ENCODE measurements around the gene LARP4.
"Not testable (repeated sequence)": the region's sequence is repeated elsewhere in the genome, so short reads cannot be mapped to it uniquely, and the experiment has no call there.

LARP4 gene

GRCh38 chr12:50517421-50518048, 116.8 kb downstream of the LARP4 start:
- Mint-ChIP-seq H3K4me1 (peaks cover 43% of the 10 kb centered on the region), H3K27me3 (no peaks in the 10 kb centered on the region), H3K4me3 (no peak overlapping the region), H3K36me3 (peaks cover 18% of the 10 kb centered on the region), H3K27ac (no peak overlapping the region), H3K9me3 (no peaks in the 10 kb centered on the region)
- DNase-seq: no peak
- CTCF ChIA-PET: interaction anchor here (1.0 to 2.6 kb wide), 4 partner anchors 8 to 123 kb away, joined by 3 to 14 read pairs (median 4); no protein-coding TSS in a partner anchor

GRCh38 chr12:50518090-50518489, 117.4 kb downstream of the LARP4 start:
- CTCF ChIA-PET: interaction anchor here (1.0 to 2.6 kb wide), 4 partner anchors 9 to 122 kb away, joined by 3 to 14 read pairs (median 4); no protein-coding TSS in a partner anchor
- Mint-ChIP-seq H3K4me1 (peaks cover 40% of the 10 kb centered on the region), H3K4me3 (no peak overlapping the region), H3K9me3 (no peaks in the 10 kb centered on the region), H3K27ac (no peak overlapping the region), H3K27me3 (no peaks in the 10 kb centered on the region), H3K36me3 (peaks cover 20% of the 10 kb centered on the region)
- DNase-seq: no peak

- no peaks in the 10 kb centered on the region for H3K9me3 Mint-ChIP-seq
- H3K27me3 Mint-ChIP-seq: no peaks in the 10 kb centered on the region
- no peak for DNase-seq
- H3K27ac Mint-ChIP-seq: peak overlapping the region; percentile 93
- CTCF ChIA-PET: interaction anchor here (2.6 kb wide), 1 partner anchor 10 kb away, joined by 14 read pairs; no protein-coding TSS in a partner anchor
- H3K36me3 Mint-ChIP-seq: peaks cover 26% of the 10 kb centered on the region
- H3K4me3 Mint-ChIP-seq: peak overlapping the region; percentile 58
- H3K4me1 Mint-ChIP-seq: peaks cover 37% of the 10 kb centered on the region
Measured at GRCh38 chr12:50519353-50519752, 118.7 kb downstream of the LARP4 start.

- CTCF ChIA-PET: interaction anchor here (0.5 to 1.5 kb wide), 4 partner anchors 12 to 194 kb away, joined by 3 to 5 read pairs (median 4); no protein-coding TSS in a partner anchor
- peaks cover 35% of the 10 kb centered on the region for H3K4me1 Mint-ChIP-seq
- H3K36me3 Mint-ChIP-seq: peaks cover 29% of the 10 kb centered on the region
- H3K4me3 Mint-ChIP-seq: peak overlapping the region; percentile 58
- DNase-seq: no peak
- H3K9me3 Mint-ChIP-seq: no peaks in the 10 kb centered on the region
- no peaks in the 10 kb centered on the region for H3K27me3 Mint-ChIP-seq
- H3K27ac Mint-ChIP-seq: peak overlapping the region; percentile 93
Measured at GRCh38 chr12:50520416-50521207, 119.9 kb downstream of the LARP4 start.

GRCh38 chr12:50521781-50522180, 121.1 kb downstream of the LARP4 start:
- not testable (repeated sequence) for H3K27ac Mint-ChIP-seq

GRCh38 chr12:50523772-50524171, 123.1 kb downstream of the LARP4 start:
- H3K36me3 Mint-ChIP-seq: peaks cover 38% of the 10 kb centered on the region
- no peaks in the 10 kb centered on the region for H3K27me3 Mint-ChIP-seq
- DNase-seq: no peak
- no peak overlapping the region for H3K4me3 Mint-ChIP-seq
- H3K4me1 Mint-ChIP-seq: peaks cover 47% of the 10 kb centered on the region
- no peaks in the 10 kb centered on the region for H3K9me3 Mint-ChIP-seq
- H3K27ac Mint-ChIP-seq: no peak overlapping the region
- CTCF ChIA-PET: interaction anchor here (0.9 to 1.3 kb wide), 3 partner anchors 8 to 16 kb away, joined by 3 read pairs; no protein-coding TSS in a partner anchor

More at GRCh38 chr12:50521781-50522180, 121.1 kb downstream of the LARP4 start:
- H3K27me3 Mint-ChIP-seq, CTCF ChIA-PET, DNase-seq, H3K4me3 Mint-ChIP-seq, H3K9me3 Mint-ChIP-seq: not testable (repeated sequence)
- Mint-ChIP-seq H3K36me3 (peaks cover 35% of the 10 kb centered on the region), H3K4me1 (peaks cover 34% of the 10 kb centered on the region)

GRCh38 chr12:50524621-50525020, 123.9 kb downstream of the LARP4 start:
- no peak overlapping the region for H3K4me3 Mint-ChIP-seq
- CTCF ChIA-PET: interaction anchor here (1.2 to 1.3 kb wide), 2 partner anchors 7 to 14 kb away, joined by 3 read pairs; no protein-coding TSS in a partner anchor
- H3K27me3 Mint-ChIP-seq: no peaks in the 10 kb centered on the region
- H3K27ac Mint-ChIP-seq: no peak overlapping the region
- peaks cover 55% of the 10 kb centered on the region for H3K4me1 Mint-ChIP-seq
- H3K36me3 Mint-ChIP-seq: peaks cover 41% of the 10 kb centered on the region
- no peaks in the 10 kb centered on the region for H3K9me3 Mint-ChIP-seq
- no peak for DNase-seq

GRCh38 chr12:50525422-50525821, 124.7 kb downstream of the LARP4 start:
- Mint-ChIP-seq H3K27ac (peak overlapping the region; percentile 9), H3K27me3 (no peaks in the 10 kb centered on the region), H3K36me3 (peaks cover 38% of the 10 kb centered on the region), H3K9me3 (no peaks in the 10 kb centered on the region), H3K4me3 (no peak overlapping the region), H3K4me1 (peaks cover 55% of the 10 kb centered on the region)
- CTCF ChIA-PET: no interaction called here
- DNase-seq: no peak

- Mint-ChIP-seq H3K36me3 (peaks cover 36% of the 10 kb centered on the region), H3K27me3 (no peaks in the 10 kb centered on the region), H3K4me1 (peaks cover 53% of the 10 kb centered on the region), H3K9me3 (no peaks in the 10 kb centered on the region), H3K27ac (no peak overlapping the region), H3K4me3 (no peak overlapping the region)
- no peak for DNase-seq
- CTCF ChIA-PET: no interaction called here
Measured at GRCh38 chr12:50527359-50527726, 126.7 kb downstream of the LARP4 start.

- no peak for DNase-seq
- Mint-ChIP-seq H3K36me3 (peaks cover 28% of the 10 kb centered on the region), H3K4me3 (peak overlapping the region; percentile 2), H3K4me1 (peaks cover 44% of the 10 kb centered on the region), H3K27ac (peak overlapping the region; percentile 64), H3K9me3 (no peaks in the 10 kb centered on the region), H3K27me3 (no peaks in the 10 kb centered on the region)
- CTCF ChIA-PET: interaction anchor here (1.1 kb wide), 1 partner anchor 25 kb away, joined by 3 read pairs; no protein-coding TSS in a partner anchor
Measured at GRCh38 chr12:50528800-50529199, 128.1 kb downstream of the LARP4 start.

- Mint-ChIP-seq H3K27me3 (no peaks in the 10 kb centered on the region), H3K36me3 (peaks cover 22% of the 10 kb centered on the region), H3K4me1 (peaks cover 39% of the 10 kb centered on the region), H3K4me3 (no peak overlapping the region), H3K27ac (peak overlapping the region; percentile 64), H3K9me3 (no peaks in the 10 kb centered on the region)
- no peak for DNase-seq
- CTCF ChIA-PET: interaction anchor here (1.1 kb wide), 1 partner anchor 25 kb away, joined by 3 read pairs; no protein-coding TSS in a partner anchor
Measured at GRCh38 chr12:50529345-50529744, 128.7 kb downstream of the LARP4 start.
